HFFc6 (cell line): ENCODE results near the gene TRMT44. TPM values are rescaled to one million over a fixed set of nuclear protein-coding genes. Genes with fewer than 3 reads are reported as not detected.

Experiments
- DNase-seq: peaks from one replicate; pipeline ENCODE4 v3.0.0-alpha.2; 2018
- H3K27ac Mint-ChIP-seq: 2 replicates; pipeline ENCODE4 v1.8.0; 2020; ENCODE audit warnings: mild to moderate bottlenecking, mixed read lengths
- H3K27me3 Mint-ChIP-seq: 2 replicates; pipeline ENCODE4 v1.8.0; 2021; ENCODE audit warnings: mild to moderate bottlenecking, moderate library complexity, mixed read lengths; ENCODE audit not compliant: insufficient read depth
- H3K36me3 Mint-ChIP-seq: 2 replicates; pipeline ENCODE4 v1.8.0; 2021; ENCODE audit warnings: low read depth, mixed read lengths
- H3K4me1 Mint-ChIP-seq: 2 replicates; pipeline ENCODE4 v1.8.0; 2020; ENCODE audit warnings: low read depth, mixed read lengths
- H3K4me3 Mint-ChIP-seq: 2 replicates; pipeline ENCODE4 v1.8.0; 2020; ENCODE audit warnings: mild to moderate bottlenecking, moderate library complexity, mixed read lengths
- H3K9me3 Mint-ChIP-seq: 2 replicates; pipeline ENCODE4 v1.8.0; 2020; ENCODE audit warnings: mild to moderate bottlenecking, mixed read lengths
- CTCF ChIP-seq: fragments of 200-600 bp; sonication (generic); IDR thresholded peaks from 2 replicates; pipeline ENCODE4 v1.5.0; 2021; ENCODE audit warnings: antibody characterized with exemption, mild to moderate bottlenecking
- total RNA-seq, 6 experiments: library from RNA; stranded (reverse); fragmentation: NEBNext Ultra II Directional; extraction: Animal tissue kit (Norgen Biotek cat#: 25700); gene quantifications; 2 replicates in 1 of 6; 3 replicates in 5 of 6; pipeline ENCODE4 v1.2.3, GENCODE V29; 2021

Gene TRMT44
- total RNA-seq, 6 experiments from 2014 or later: 8.8 to 10.7 (median 10.0) TPM

DNA sequence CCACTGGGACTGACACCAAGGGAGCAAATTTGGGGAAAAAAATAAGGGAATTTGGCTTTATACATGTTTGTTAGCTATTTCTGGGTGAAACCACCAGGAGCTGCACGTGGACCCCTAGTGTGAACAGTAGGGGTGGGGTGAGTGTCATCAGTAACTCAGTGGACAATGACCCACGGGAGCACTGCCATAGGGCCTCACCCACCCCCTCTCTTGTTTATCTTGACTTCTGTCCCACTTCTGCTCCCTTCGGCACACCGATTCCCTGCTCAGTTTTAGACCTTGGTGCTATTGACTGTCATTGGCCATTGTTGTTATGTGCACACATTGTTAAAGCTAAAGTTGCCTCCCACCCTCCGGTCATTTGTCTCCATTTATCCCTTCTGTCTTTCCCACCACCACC is 9.0 kb upstream of the TRMT44 start:
- peaks cover 1% of the 10 kb centered on the region; the same call in 1 of the 2 replicates for H3K27me3 Mint-ChIP-seq
- H3K4me3 Mint-ChIP-seq: no peak overlapping the region
- no peak for DNase-seq
- no peak for TF ChIP-seq CTCF
- H3K27ac Mint-ChIP-seq: no peak overlapping the region
- no peaks in the 10 kb centered on the region for H3K36me3 Mint-ChIP-seq
- H3K9me3 Mint-ChIP-seq: no peaks in the 10 kb centered on the region
- H3K4me1 Mint-ChIP-seq: peaks cover 18% of the 10 kb centered on the region

- Mint-ChIP-seq H3K4me3 (no peak overlapping the region), H3K36me3 (no peaks in the 10 kb centered on the region), H3K9me3 (no peaks in the 10 kb centered on the region), H3K27ac (no peak overlapping the region), H3K4me1 (peaks cover 18% of the 10 kb centered on the region), H3K27me3 (peaks cover 1% of the 10 kb centered on the region; the same call in 1 of the 2 replicates)
- TF ChIP-seq CTCF: no peak
- no peak for DNase-seq
Measured at GRCh38 chr4:8433136-8433535, 7.4 kb upstream of the TRMT44 start.

- Mint-ChIP-seq H3K4me3 (no peak overlapping the region), H3K9me3 (no peaks in the 10 kb centered on the region), H3K4me1 (peaks cover 20% of the 10 kb centered on the region), H3K27ac (no peak overlapping the region), H3K27me3 (no peaks in the 10 kb centered on the region), H3K36me3 (no peaks in the 10 kb centered on the region)
- no peak for TF ChIP-seq CTCF
- DNase-seq: no peak
Measured at GRCh38 chr4:8434251-8435073, 6.1 kb upstream of the TRMT44 start.

DNA sequence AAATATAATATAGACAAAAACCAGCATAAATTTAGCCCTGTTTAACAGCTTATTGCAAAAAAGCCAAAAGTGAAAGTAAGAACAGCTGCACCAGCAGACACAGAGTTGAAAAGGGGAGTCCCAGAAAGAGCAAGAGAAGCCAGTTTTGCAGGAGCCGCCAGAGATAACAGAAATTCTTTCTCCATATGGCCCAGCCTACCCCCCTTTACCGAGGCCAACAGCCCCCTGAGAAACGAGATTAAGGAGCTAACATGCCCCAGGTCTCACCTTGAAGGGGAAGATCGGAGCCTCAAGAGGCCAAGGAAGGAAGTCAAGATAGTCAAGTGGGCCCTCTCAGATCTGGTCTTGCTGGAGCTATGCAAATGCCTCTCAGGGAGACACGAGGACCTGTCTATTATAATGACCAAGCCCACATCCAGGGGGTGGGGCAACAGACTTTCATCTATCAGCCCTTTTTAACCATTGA is 4.9 kb upstream of the TRMT44 start:
- Mint-ChIP-seq H3K9me3 (peaks cover 5% of the 10 kb centered on the region; the same call in 1 of the 2 replicates), H3K27ac (no peak overlapping the region)
- no peak for DNase-seq

GRCh38 chr4:8437281-8437680 is 3.3 kb upstream of the TRMT44 start:
- Mint-ChIP-seq H3K4me3 (no peak overlapping the region), H3K36me3 (peaks cover 9% of the 10 kb centered on the region), H3K9me3 (peaks cover 5% of the 10 kb centered on the region; the same call in 1 of the 2 replicates), H3K4me1 (peaks cover 43% of the 10 kb centered on the region), H3K27me3 (no peaks in the 10 kb centered on the region), H3K27ac (no peak overlapping the region)
- no peak for TF ChIP-seq CTCF
- no peak for DNase-seq

More for the DNA sequence above, 4.9 kb upstream of the TRMT44 start:
- peaks cover 30% of the 10 kb centered on the region for H3K4me1 Mint-ChIP-seq
- H3K4me3 Mint-ChIP-seq: no peak overlapping the region
- no peaks in the 10 kb centered on the region for H3K27me3 Mint-ChIP-seq
- TF ChIP-seq CTCF: no peak
- peaks cover 9% of the 10 kb centered on the region for H3K36me3 Mint-ChIP-seq
